OCI-LY3 (cell line): Measurements from ENCODE around the gene IER5L.

Experiments
- H2AFZ ChIP-seq: fragments of 200-600, 300-600 bp; shearing (Covaris generic); 2 replicates; pipeline ENCODE4 v1.6.0; 2014; ENCODE audit warnings: antibody characterized with exemption, low read depth, low read length
- H3K27ac ChIP-seq: fragments of 200-600, 300-600 bp; sonication (generic); 2 replicates; pipeline ENCODE4 v1.5.1; 2014; ENCODE audit warnings: mild to moderate bottlenecking, low read length, moderate library complexity, mixed read lengths
- H3K27me3 ChIP-seq: fragments of 200-600, 300-600 bp; sonication (generic); 2 replicates; pipeline ENCODE4 v1.6.1; 2014; ENCODE audit warnings: low read depth, low read length, mixed read lengths
- H3K36me3 ChIP-seq: fragments of 200-600, 300-600 bp; sonication (generic); replicated peaks from 2 replicates; pipeline ENCODE3; 2014; ENCODE audit warnings: low read depth, low read length, mixed read lengths
- H3K4me1 ChIP-seq: fragments of 300-600, 200-600 bp; sonication (generic); 2 replicates; pipeline ENCODE4 v1.6.1; 2014; ENCODE audit warnings: low read length, mixed read lengths
- H3K4me2 ChIP-seq: fragments of 200-600, 300-600 bp; sonication (generic); 2 replicates; pipeline ENCODE4 v1.6.1; 2014; ENCODE audit warnings: low read length, mixed read lengths
- H3K4me3 ChIP-seq: fragments of 300-600, 200-600 bp; sonication (generic); 2 replicates; pipeline ENCODE4 v1.5.1; 2014; ENCODE audit warnings: antibody characterized with exemption, mild to moderate bottlenecking, low read length, moderate library complexity
- H3K79me2 ChIP-seq: fragments of 300-600, 200-600 bp; shearing (Covaris generic); 2 replicates; pipeline ENCODE4 v1.6.1; 2014; ENCODE audit warnings: mild to moderate bottlenecking, low read length, mixed read lengths
- H3K9ac ChIP-seq: fragments of 300-600, 200-600 bp; shearing (Covaris generic); 2 replicates; pipeline ENCODE4 v1.6.0; 2014; ENCODE audit warnings: mild to moderate bottlenecking, low read length, moderate library complexity
- H3K9me3 ChIP-seq: fragments of 200-600, 300-600 bp; shearing (Covaris generic); 2 replicates; pipeline ENCODE4 v1.6.1; 2014; ENCODE audit warnings: low read length, mixed read lengths; ENCODE audit not compliant: insufficient read depth
- H4K20me1 ChIP-seq: fragments of 200-600, 300-600 bp; sonication (generic); 2 replicates; pipeline ENCODE4 v1.6.1; 2016; ENCODE audit warnings: low read length, mixed read lengths; ENCODE audit not compliant: insufficient read depth
- EZH2phosphoT487 ChIP-seq: fragments of 200-600 bp; shearing (Covaris generic); IDR thresholded peaks from 2 replicates; pipeline ENCODE4 v1.6.1; 2018; ENCODE audit warnings: antibody characterized with exemption, mixed run types, low read depth
- TF ChIP-seq, protein P1 (sequence below): fragments of 200-600, 300-600 bp; sonication (generic); IDR thresholded peaks from 2 replicates; pipeline ENCODE4 v1.5.1; 2014; ENCODE audit warnings: antibody characterized with exemption, low read length, low read depth

Gene IER5L

DNA sequence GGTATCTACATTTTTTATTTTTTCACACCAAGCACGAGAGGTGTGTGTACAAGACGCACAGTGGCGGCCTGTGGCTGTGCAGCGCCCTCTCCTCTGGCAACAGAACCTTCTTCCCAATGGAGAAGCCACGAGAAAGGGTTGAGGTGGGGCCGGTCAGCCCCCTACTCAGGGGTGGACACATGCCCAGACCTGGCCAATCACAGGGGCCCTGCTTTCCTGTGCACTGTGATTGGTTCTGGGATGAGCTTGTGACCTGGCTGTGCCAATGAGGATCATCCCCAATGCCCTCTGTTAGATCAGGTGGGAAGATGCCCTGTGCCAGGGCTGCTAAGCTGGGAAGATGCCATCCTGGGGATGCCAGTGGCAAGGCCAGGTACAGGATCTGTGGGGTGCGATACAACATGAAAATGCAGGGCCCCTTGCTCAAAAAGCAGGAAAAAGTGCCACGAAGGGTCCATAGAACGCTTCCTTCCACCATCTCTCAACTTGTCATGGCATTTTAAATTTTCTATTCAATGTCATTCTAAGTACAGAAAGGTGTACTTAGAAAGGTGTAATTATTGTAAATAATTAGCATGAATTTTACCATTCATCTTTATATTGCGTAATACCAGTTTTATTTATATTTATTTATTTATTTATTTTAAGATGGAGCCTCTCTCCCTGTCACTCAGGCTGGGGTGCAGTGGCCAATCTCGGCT is 15.4 kb downstream of the IER5L start:
- TF ChIP-seq, protein P1, sequence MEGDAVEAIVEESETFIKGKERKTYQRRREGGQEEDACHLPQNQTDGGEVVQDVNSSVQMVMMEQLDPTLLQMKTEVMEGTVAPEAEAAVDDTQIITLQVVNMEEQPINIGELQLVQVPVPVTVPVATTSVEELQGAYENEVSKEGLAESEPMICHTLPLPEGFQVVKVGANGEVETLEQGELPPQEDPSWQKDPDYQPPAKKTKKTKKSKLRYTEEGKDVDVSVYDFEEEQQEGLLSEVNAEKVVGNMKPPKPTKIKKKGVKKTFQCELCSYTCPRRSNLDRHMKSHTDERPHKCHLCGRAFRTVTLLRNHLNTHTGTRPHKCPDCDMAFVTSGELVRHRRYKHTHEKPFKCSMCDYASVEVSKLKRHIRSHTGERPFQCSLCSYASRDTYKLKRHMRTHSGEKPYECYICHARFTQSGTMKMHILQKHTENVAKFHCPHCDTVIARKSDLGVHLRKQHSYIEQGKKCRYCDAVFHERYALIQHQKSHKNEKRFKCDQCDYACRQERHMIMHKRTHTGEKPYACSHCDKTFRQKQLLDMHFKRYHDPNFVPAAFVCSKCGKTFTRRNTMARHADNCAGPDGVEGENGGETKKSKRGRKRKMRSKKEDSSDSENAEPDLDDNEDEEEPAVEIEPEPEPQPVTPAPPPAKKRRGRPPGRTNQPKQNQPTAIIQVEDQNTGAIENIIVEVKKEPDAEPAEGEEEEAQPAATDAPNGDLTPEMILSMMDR: no peak
- TF ChIP-seq EZH2phosphoT487: no peak
- no peaks in the 10 kb centered on the region for H3K9me3 ChIP-seq
- H3K36me3 ChIP-seq: no peaks in the 10 kb centered on the region
- no peak overlapping the region for H3K4me3 ChIP-seq
- no peak overlapping the region for H3K27ac ChIP-seq
- H3K4me2 ChIP-seq: no peak overlapping the region
- H3K4me1 ChIP-seq: no peaks in the 10 kb centered on the region
- no peak overlapping the region for H2AFZ ChIP-seq
- no peaks in the 10 kb centered on the region for H3K27me3 ChIP-seq
- H3K79me2 ChIP-seq: no peaks in the 10 kb centered on the region
- no peaks in the 10 kb centered on the region for H4K20me1 ChIP-seq
- no peak overlapping the region for H3K9ac ChIP-seq

DNA sequence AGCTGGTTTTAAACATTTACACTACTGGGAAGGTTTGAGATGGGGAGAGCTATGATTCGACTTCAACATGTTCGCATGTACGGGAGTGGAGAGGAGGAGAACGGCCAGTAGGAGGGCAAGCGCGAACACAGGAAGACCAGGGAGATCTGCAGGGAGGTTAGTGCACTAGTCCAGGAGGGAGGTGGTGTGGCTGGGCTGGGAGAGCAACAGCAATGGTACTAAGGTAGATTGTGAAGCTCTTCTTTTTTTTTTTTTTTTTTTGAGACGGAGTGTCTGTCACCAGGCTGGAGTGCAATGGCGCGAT is 16.6 kb downstream of the IER5L start:
- Histone ChIP-seq H3K4me3 (no peak overlapping the region), H2AFZ (no peak overlapping the region), H4K20me1 (no peaks in the 10 kb centered on the region), H3K36me3 (no peaks in the 10 kb centered on the region), H3K9me3 (no peaks in the 10 kb centered on the region), H3K9ac (no peak overlapping the region), H3K79me2 (no peaks in the 10 kb centered on the region), H3K4me2 (no peak overlapping the region), H3K4me1 (no peaks in the 10 kb centered on the region), H3K27ac (no peak overlapping the region), H3K27me3 (no peaks in the 10 kb centered on the region)
- TF ChIP-seq EZH2phosphoT487: no peak
- TF ChIP-seq, protein P1: no peak

DNA sequence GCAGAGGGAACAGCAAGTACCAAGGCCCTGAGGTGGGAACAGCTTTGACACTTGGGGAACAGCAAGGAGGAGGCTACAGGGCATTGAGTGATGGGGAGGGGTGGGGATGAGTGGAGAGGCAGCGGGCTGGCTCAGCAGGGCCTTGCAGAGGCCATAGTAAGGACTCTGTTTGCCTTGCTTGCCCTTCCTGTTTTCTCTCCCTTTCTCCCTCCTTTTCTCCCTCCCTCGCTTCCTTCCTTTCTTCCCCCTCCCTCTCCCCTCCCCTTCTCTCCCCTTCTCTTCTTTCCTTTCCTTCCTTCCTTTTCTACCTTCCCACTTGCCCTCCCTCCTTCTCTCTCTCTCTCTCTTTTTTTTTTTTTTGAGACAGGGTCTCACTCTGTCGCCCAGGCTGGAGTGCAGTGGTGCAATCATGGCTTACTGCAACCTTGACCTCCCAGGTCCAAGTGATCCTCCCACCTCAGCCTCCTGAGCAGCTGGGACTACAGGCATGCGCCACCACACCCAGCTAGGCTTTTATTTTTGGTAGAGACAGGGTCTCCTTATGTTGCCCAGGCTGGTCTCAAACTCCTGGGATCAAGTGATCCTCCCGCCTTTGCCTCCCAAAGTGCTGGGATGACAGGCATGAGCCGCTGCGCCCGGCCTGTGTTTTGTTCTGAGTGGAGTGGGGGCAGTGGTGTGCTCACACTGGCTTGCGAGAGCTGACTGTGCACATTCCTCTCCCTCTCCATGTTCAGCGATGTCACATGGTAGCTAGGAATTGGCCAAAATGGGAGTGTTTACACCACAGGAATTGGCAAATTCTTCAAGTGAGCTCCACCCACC is 17.1 kb downstream of the IER5L start:
- H4K20me1 ChIP-seq: no peaks in the 10 kb centered on the region
- H2AFZ ChIP-seq: no peak overlapping the region
- no peaks in the 10 kb centered on the region for H3K36me3 ChIP-seq
- H3K4me2 ChIP-seq: no peak overlapping the region
- no peaks in the 10 kb centered on the region for H3K4me1 ChIP-seq
- H3K27me3 ChIP-seq: no peaks in the 10 kb centered on the region
- H3K9me3 ChIP-seq: no peaks in the 10 kb centered on the region
- H3K4me3 ChIP-seq: no peak overlapping the region
- TF ChIP-seq EZH2phosphoT487: no peak
- TF ChIP-seq, protein P1: no peak
- no peaks in the 10 kb centered on the region for H3K79me2 ChIP-seq
- H3K9ac ChIP-seq: no peak overlapping the region
- H3K27ac ChIP-seq: no peak overlapping the region

DNA sequence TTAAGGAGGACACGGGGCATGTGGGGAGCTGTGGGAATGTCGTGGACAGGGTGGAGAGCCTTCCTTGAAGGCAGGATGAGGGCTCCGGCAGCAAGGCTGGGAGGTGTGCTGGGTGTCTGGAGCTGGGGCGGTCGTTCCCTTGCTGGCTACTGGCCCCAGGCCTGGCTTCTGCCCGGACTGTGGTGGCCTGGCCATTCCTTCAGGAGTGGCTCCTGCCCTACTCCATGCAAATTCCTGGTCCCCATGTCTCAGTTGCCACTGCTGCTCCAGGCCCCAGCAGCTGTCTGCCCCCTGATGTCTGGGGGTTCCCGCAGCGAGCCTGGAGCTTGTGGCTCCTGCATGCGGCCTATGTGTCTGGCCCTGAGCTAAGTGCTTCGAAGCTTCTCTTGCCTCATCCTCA is 21.9 kb downstream of the IER5L start:
- Histone ChIP-seq H3K27ac (no peak overlapping the region), H3K36me3 (no peaks in the 10 kb centered on the region), H3K27me3 (no peaks in the 10 kb centered on the region), H3K4me1 (no peaks in the 10 kb centered on the region), H3K79me2 (no peaks in the 10 kb centered on the region), H3K9ac (no peak overlapping the region), H4K20me1 (no peaks in the 10 kb centered on the region), H3K4me2 (no peak overlapping the region), H2AFZ (no peak overlapping the region), H3K9me3 (no peaks in the 10 kb centered on the region), H3K4me3 (no peak overlapping the region)
- TF ChIP-seq EZH2phosphoT487: no peak
- TF ChIP-seq, protein P1: no peak
